CD4-positive, CD25-positive, alpha-beta regulatory T cell (primary cell): ENCODE measurements around the gene MRPS25. TPM values are rescaled to one million over a fixed set of nuclear protein-coding genes. Genes with fewer than 3 reads are reported as not detected.

Experiments
- ATAC-seq, 2 donors: fragments of 150-1000 bp; cut with Tn5 transposase; one replicate each; pipeline ENCODE4 v1.10.0; 2021; ENCODE audit warnings: low read depth in 2 of 2, moderate number of reproducible peaks in 2 of 2, moderate library complexity in 1 of 2
- DNase-seq, 3 donors: peaks; one replicate each; pipeline versions ENCODE4 v3.0.0 to v3.0.0-alpha.2; 2012 to 2022; ENCODE audit warnings: mixed read lengths in 1 of 3
- H3K27ac ChIP-seq: one replicate; pipeline ENCODE4 v1.7.0; 2013; ENCODE audit warnings: mild to moderate bottlenecking, low read length; ENCODE audit not compliant: insufficient read depth, poor library complexity, severe bottlenecking
- H3K27me3 ChIP-seq: one replicate; pipeline ENCODE4 v1.7.0; 2013; ENCODE audit warnings: low read length; ENCODE audit not compliant: control insufficient read depth, insufficient read depth
- H3K36me3 ChIP-seq: one replicate; pipeline ENCODE4 v1.7.0; 2013; ENCODE audit warnings: mild to moderate bottlenecking, low read length, moderate library complexity; ENCODE audit not compliant: control insufficient read depth, insufficient read depth
- H3K4me1 ChIP-seq: 2 replicates; pipeline ENCODE4 v1.7.0; 2013; ENCODE audit warnings: mild to moderate bottlenecking, low read length; ENCODE audit not compliant: insufficient read depth, control insufficient read depth, poor library complexity, severe bottlenecking
- H3K4me3 ChIP-seq: one replicate; pipeline ENCODE4 v1.7.0; 2013; ENCODE audit warnings: low read depth, mild to moderate bottlenecking, low read length, moderate library complexity
- H3K9me3 ChIP-seq, 2 experiments: 1 replicate in 1 of 2; 2 replicates in 1 of 2; pipeline ENCODE4 v1.7.0; 2013; ENCODE audit warnings: low read length in 2 of 2, mild to moderate bottlenecking in 1 of 2, moderate library complexity in 1 of 2; ENCODE audit not compliant: control insufficient read depth in 2 of 2
- H3K27ac Mint-ChIP-seq, 3 donors: one replicate each; pipeline ENCODE4 v1.8.0; 2020 to 2022; ENCODE audit warnings: mild to moderate bottlenecking in 3 of 3, mixed read lengths in 3 of 3, moderate library complexity in 2 of 3
- H3K27me3 Mint-ChIP-seq: one replicate; pipeline ENCODE4 v1.8.0; 2022; ENCODE audit warnings: mild to moderate bottlenecking, mixed read lengths
- H3K36me3 Mint-ChIP-seq: one replicate; pipeline ENCODE4 v1.8.0; 2020; ENCODE audit warnings: mixed read lengths
- H3K4me1 Mint-ChIP-seq, 4 donors: one replicate each; pipeline ENCODE4 v1.8.0; 2020 to 2022; ENCODE audit warnings: mixed read lengths in 4 of 4, mild to moderate bottlenecking in 1 of 4
- H3K4me3 Mint-ChIP-seq, 4 donors: one replicate each; pipeline ENCODE4 v1.8.0; 2020 to 2022; ENCODE audit warnings: mild to moderate bottlenecking in 4 of 4, mixed read lengths in 4 of 4, moderate library complexity in 3 of 4
- H3K9me3 Mint-ChIP-seq, 7 donors: one replicate each; pipeline ENCODE4 v1.8.0; 2020 to 2022; ENCODE audit warnings: mixed read lengths in 7 of 7, mild to moderate bottlenecking in 3 of 7, moderate library complexity in 2 of 7
- polyA plus RNA-seq, 4 donors: library from polyadenylated mRNA; unstranded; fragments of 300-500 nt; fragmentation: Illumina TruSeq; gene quantifications; one replicate each; pipeline ENCODE4 v1.2.3, GENCODE V29; 2021
- total RNA-seq: library from RNA; stranded (reverse); gene quantifications from one replicate; pipeline ENCODE4 v1.2.3, GENCODE V29; 2022

Gene MRPS25
- total and polyA plus RNA-seq, 5 donors from 2014 or later: 14.7 to 48.0 (median 17.7) TPM

- H3K9me3 Mint-ChIP-seq: no peaks in the 10 kb centered on the region
- H3K4me1 Mint-ChIP-seq: peaks cover 10 to 33% (median 21%) of the 10 kb centered on the region in 4 donors
- peak overlapping the region; percentile 96 to 99 (median 97) for H3K4me3 Mint-ChIP-seq
- DNase-seq (peak in 2 of 3 donors; percentile 14 to 53), ATAC-seq (no peak)
- no peaks in the 10 kb centered on the region for H3K27me3 Mint-ChIP-seq
- Histone ChIP-seq H3K4me1 (peaks cover 23% of the 10 kb centered on the region), H3K4me3 (peak overlapping the region; percentile 86), H3K36me3 (no peaks in the 10 kb centered on the region), H3K27me3 (no peaks in the 10 kb centered on the region), H3K9me3 (no peaks in the 10 kb centered on the region), H3K27ac (peak overlapping the region; percentile 79)
- peak overlapping the region; percentile 88 to 95 (median 91) for H3K27ac Mint-ChIP-seq
- H3K36me3 Mint-ChIP-seq: peaks cover 6% of the 10 kb centered on the region
Measured at GRCh38 chr3:15064299-15064834, 748 bp downstream of the MRPS25 start.

DNA sequence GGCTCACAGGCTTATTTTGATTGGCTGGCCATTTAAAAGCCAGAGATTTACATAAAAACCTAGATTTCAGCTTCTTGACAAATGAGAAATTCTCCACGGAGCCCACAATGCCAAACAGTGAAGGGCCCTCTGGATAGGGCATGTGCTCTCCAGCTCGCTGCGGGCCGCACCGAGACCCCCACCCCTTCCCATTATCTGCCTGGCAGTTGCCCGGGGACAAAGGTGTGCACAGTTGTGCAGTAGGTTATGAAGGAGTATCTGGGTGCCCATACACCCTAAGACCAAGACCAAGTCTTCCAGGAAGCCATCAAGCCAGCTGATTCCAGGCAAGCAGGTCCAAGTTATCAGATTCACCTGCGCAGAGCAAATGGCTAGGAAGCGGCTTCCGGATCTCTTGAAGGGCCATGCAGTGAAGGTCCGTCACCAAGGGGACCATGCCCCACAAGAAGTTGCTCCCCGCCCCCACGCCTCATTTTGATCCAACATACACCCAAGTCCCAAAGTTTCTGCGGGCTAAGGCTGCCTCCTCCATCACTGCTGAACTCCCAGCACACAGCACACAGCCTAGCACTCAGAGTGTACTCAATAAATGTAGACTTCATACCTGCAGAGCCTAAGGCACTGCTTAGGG is 1.3 kb downstream of the MRPS25 start:
- Mint-ChIP-seq H3K4me1 (peaks cover 10 to 33% (median 22%) of the 10 kb centered on the region in 4 donors), H3K27ac (peak overlapping the region; percentile 88 to 95 (median 91)), H3K36me3 (peaks cover 7% of the 10 kb centered on the region), H3K27me3 (no peaks in the 10 kb centered on the region), H3K4me3 (peak overlapping the region; percentile 96 to 99 (median 97)), H3K9me3 (no peaks in the 10 kb centered on the region)
- Histone ChIP-seq H3K27ac (no peak overlapping the region), H3K4me3 (peak overlapping the region; percentile 86), H3K9me3 (no peaks in the 10 kb centered on the region), H3K27me3 (no peaks in the 10 kb centered on the region), H3K36me3 (no peaks in the 10 kb centered on the region), H3K4me1 (peaks cover 23% of the 10 kb centered on the region)
- ATAC-seq (no peak), DNase-seq (no peak)

GRCh38 chr3:15063238-15063637 is 1.9 kb downstream of the MRPS25 start:
- Mint-ChIP-seq H3K4me3 (peak overlapping the region; percentile 96 to 99 (median 97)), H3K36me3 (peaks cover 12% of the 10 kb centered on the region), H3K9me3 (no peaks in the 10 kb centered on the region), H3K4me1 (peaks cover 12 to 33% (median 23%) of the 10 kb centered on the region in 4 donors), H3K27ac (peak overlapping the region in 2 of 3 donors; percentile 49 to 95), H3K27me3 (no peaks in the 10 kb centered on the region)
- H3K27ac ChIP-seq: no peak overlapping the region
- H3K27me3 ChIP-seq: no peaks in the 10 kb centered on the region
- ATAC-seq (no peak), DNase-seq (no peak)
- peaks cover 23% of the 10 kb centered on the region for H3K4me1 ChIP-seq
- H3K4me3 ChIP-seq: no peak overlapping the region
- H3K36me3 ChIP-seq: peaks cover 2% of the 10 kb centered on the region
- no peaks in the 10 kb centered on the region for H3K9me3 ChIP-seq

- peak overlapping the region in 1 of 4 donors; percentile 39 for H3K4me3 Mint-ChIP-seq
- peak overlapping the region in 1 of 3 donors; percentile 82 for H3K27ac Mint-ChIP-seq
- Histone ChIP-seq H3K27ac (no peak overlapping the region), H3K36me3 (peaks cover 19% of the 10 kb centered on the region), H3K9me3 (no peaks in the 10 kb centered on the region), H3K4me3 (no peak overlapping the region), H3K4me1 (peaks cover 24% of the 10 kb centered on the region), H3K27me3 (no peaks in the 10 kb centered on the region)
- no peak for DNase-seq
- peaks cover 19% of the 10 kb centered on the region for H3K36me3 Mint-ChIP-seq
- ATAC-seq: no peak
- H3K4me1 Mint-ChIP-seq: peaks cover 19 to 40% (median 31%) of the 10 kb centered on the region in 4 donors
- no peaks in the 10 kb centered on the region for H3K27me3 Mint-ChIP-seq
- peaks cover 0 to 2% (median 0%) of the 10 kb centered on the region in 7 donors for H3K9me3 Mint-ChIP-seq
Measured at GRCh38 chr3:15060029-15060428, 5.1 kb downstream of the MRPS25 start.

GRCh38 chr3:15056676-15057404 is 8.3 kb downstream of the MRPS25 start:
- ATAC-seq (no peak), DNase-seq (no peak)
- Histone ChIP-seq H3K4me3 (no peak overlapping the region), H3K4me1 (peaks cover 11% of the 10 kb centered on the region), H3K27me3 (no peaks in the 10 kb centered on the region), H3K27ac (no peak overlapping the region), H3K36me3 (peaks cover 34% of the 10 kb centered on the region), H3K9me3 (no peaks in the 10 kb centered on the region)
- Mint-ChIP-seq H3K36me3 (peaks cover 26% of the 10 kb centered on the region), H3K9me3 (peaks cover 0 to 2% (median 0%) of the 10 kb centered on the region in 7 donors), H3K4me1 (peaks cover 23 to 37% (median 28%) of the 10 kb centered on the region in 4 donors), H3K27me3 (no peaks in the 10 kb centered on the region), H3K4me3 (peak overlapping the region in 1 of 4 donors; percentile 3), H3K27ac (peak overlapping the region in 1 of 3 donors; percentile 31)

DNA sequence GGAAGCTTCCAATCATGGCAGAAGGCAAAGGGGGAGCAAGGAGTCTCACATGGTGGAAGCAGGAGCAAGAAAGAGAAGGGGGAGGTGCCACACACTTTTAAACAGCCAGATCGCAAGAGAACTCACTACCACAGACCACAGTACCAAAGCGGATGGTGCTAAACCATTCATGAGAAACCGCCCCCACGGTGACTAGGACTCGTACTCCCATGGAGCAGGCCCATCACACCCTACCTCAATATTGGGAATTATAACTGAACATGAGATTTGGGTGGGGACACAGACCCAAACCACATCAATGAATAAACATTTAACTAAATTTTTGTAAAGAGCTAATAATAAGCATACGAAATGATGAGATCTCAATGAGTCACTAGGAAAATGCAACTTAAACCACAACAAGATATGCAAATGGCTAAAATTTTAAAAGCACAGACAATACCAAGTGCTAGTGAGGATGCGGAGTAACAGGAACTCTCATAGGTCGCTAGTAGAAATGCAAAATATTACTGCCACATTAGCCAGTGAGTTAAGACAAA is 10.0 kb downstream of the MRPS25 start:
- DNase-seq (peak; percentile 7 to 70 (median 56)), ATAC-seq (peak; percentile 65 to 67)
- Histone ChIP-seq H3K4me3 (peak overlapping the region; percentile 47), H3K4me1 (peaks cover 11% of the 10 kb centered on the region), H3K36me3 (peaks cover 44% of the 10 kb centered on the region), H3K27ac (peak overlapping the region; percentile 37), H3K27me3 (no peaks in the 10 kb centered on the region), H3K9me3 (no peaks in the 10 kb centered on the region)
- Mint-ChIP-seq H3K27ac (peak overlapping the region in 2 of 3 donors; percentile 64 to 85), H3K36me3 (peaks cover 26% of the 10 kb centered on the region), H3K4me1 (peaks cover 30 to 44% (median 33%) of the 10 kb centered on the region in 4 donors), H3K4me3 (peak overlapping the region; percentile 1 to 90 (median 66)), H3K27me3 (no peaks in the 10 kb centered on the region), H3K9me3 (peaks cover 0 to 2% (median 0%) of the 10 kb centered on the region in 7 donors)

- Histone ChIP-seq H3K9me3 (no peaks in the 10 kb centered on the region), H3K4me3 (no peak overlapping the region), H3K4me1 (peaks cover 11% of the 10 kb centered on the region), H3K27me3 (no peaks in the 10 kb centered on the region), H3K36me3 (peaks cover 56% of the 10 kb centered on the region), H3K27ac (no peak overlapping the region)
- Mint-ChIP-seq H3K27ac (no peak overlapping the region), H3K36me3 (peaks cover 17% of the 10 kb centered on the region), H3K4me3 (no peak overlapping the region), H3K27me3 (no peaks in the 10 kb centered on the region), H3K4me1 (peaks cover 23 to 37% (median 31%) of the 10 kb centered on the region in 4 donors), H3K9me3 (peaks cover 0 to 2% (median 0%) of the 10 kb centered on the region in 7 donors)
- DNase-seq (no peak), ATAC-seq (no peak)
Measured at GRCh38 chr3:15053541-15053940, 11.6 kb downstream of the MRPS25 start.
